Fibroblast of peridontal ligament (primary cell): ENCODE data around the gene SLC48A1.
A peak's percentile ranks its signal among the peaks of the same experiment; 100 is the strongest.
"Not testable (repeated sequence)": the region's sequence is repeated elsewhere in the genome, so short reads cannot be mapped to it uniquely, and the experiment has no call there.

Experiments used
- DNase-seq: peaks from one replicate; pipeline ENCODE4 v3.0.0-alpha.2; 2010; ENCODE audit errors: extremely low read depth

Gene SLC48A1

DNA sequence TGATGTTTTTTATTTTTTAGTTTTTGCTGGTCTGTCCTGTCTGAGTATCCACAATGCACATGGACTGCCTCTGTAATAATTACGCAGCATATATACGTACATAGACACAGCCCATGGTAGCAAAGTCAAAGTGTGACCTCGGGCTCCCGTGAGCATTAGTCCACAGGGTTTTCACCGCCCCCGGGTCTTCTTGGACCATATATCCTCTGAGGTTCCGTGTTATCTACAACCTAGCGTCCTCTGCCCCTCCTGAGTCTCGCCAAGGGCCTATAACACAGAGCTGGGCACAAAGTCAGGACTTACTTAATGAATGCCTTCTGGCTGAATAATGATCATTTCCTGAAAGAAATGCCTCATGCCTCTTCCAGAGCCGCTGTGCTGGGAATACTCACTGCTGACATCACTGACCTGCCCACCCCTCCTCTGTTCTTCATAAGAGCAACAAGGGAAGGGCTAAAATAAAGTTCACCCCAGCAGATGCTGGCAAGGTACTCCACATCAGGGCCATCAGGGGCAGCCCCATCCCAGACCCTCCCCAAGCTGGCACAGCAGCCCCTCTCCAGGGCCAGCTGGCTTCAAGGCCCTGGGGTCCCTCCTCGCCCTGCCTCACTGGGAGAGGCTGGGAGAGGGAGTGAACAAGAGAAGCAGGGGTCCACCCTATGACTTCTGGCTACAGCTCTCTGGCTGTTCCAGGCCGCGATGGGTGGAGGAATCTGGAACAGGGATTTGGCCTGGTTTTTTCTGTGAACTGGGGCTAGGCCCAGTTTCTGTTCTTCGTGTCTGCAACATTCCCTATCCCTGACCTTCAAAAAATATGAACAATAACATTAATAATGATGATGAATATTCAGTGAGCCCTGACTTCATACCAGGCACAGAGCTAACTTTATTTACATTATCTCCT, 38.8 kb downstream of the SLC48A1 start:
- peak; percentile 87 for DNase-seq

DNA sequence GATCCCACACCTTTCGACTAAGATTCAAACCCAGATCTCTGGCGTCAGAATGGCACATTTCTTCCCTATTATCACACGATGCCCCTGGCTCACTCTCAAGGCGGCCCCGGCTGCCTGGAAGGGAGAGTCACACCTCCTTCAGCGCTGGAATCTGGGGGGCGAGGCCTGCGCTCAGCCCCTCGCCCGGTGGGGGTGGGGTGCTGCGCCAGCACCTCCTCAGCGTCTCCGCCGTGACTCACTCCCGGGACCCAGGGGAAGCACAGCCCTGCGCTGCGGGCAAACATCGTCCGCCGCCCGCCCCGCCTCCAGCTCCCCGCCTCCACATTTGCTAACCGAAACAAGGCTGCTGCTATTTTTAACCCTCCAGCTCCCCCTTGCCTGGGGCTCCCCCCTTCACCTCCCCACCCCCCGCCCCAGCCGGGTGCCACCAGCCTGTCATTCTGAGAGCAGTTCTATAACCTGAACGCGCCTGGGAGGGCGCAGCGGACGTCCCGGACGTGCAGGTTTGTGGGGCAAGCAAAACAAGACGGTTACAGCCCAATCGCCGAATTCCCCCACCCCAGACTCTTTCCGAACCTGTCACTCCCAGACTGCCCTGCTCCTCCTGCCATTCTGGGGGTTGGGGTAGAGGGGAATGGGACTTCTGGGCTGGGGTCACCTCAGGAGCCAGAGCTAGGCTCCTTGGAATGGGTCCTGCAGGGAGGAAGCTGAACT, 39.9 kb downstream of the SLC48A1 start:
- DNase-seq, result peak; percentile 77

DNA sequence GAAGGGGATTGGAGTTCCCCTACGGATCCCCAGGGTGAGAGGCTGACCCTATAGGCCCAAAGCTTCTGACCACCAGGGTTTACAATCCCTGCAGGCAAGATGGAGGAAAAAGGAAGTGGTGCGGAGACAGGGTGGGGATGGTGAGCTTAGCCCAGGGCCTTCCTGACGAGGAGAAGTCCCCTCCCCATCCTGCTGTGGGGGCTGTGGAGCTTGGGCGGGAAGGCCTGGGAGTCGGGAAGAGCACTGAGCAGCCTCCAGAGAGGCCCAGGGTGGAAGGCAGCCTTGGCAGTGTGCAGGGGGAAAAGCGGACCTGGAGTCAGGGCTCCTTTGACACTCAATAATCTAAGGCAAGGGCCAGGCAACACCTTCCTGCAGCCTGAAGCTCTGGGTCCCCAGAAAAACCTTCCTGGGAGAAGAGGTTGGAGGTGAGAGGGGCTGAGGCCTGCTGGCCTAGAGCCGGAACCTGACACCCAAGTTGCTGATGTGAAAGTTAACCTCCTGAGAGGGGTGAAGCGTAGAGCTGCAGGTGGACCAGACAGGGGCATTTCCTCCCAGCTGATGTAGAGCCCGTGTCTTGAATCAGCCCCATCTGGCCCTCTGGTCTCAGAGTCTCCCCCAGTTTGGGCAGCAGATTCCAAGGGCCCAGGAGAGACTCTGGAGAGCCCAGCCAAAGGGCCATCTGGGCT, 40.6 kb downstream of the SLC48A1 start:
- no peak for DNase-seq

DNA sequence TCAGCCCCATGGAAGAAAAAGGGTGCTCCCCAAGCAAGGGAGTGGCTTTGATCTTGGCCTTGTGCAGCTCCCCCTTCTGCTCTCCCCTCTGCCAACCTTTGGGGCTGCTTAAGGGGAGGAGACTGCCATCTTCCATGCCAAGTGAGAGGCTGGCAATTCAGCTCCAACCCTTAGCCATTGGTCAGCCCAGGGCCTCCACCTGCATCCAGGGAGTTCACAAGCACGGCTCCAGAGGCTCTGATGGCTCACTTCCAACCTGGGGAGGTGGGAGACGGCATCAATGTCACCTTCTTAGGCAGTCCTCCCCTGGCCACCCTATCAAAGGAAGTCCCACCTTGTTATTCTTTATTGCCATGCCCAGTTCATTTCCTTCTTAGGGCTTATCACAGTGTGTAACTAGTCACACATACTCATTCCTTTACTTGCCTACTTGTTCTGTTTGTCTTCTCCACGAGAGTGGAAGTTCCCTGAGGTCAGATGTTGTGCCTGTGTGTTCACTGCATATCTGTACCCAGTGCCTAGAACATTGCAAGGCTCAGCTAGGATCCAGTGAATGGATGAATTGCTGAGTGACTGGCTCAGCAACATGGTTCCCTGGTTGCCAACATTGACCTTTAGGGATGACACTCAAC, 41.6 kb downstream of the SLC48A1 start:
- no peak for DNase-seq

DNA sequence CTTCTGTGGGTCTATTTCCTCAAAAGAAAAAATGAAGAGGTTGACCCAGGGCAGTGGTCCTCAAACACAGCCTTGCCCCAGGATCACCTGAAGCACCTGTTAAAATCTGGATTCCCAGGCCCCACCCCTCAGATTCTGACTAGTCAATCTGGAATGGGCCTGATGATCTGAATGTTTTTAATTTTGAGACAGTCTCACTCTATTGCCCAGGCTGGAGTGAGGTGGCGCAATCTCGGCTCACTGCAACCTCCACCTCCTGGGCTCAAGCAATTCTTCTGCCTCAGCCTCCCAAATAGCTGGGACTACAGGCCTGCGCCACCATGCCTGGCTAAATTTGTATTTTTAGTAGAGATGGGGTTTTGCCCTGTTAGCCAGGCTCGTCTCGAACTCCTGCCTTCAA, 42.4 kb downstream of the SLC48A1 start:
- not testable (repeated sequence) for DNase-seq

DNA sequence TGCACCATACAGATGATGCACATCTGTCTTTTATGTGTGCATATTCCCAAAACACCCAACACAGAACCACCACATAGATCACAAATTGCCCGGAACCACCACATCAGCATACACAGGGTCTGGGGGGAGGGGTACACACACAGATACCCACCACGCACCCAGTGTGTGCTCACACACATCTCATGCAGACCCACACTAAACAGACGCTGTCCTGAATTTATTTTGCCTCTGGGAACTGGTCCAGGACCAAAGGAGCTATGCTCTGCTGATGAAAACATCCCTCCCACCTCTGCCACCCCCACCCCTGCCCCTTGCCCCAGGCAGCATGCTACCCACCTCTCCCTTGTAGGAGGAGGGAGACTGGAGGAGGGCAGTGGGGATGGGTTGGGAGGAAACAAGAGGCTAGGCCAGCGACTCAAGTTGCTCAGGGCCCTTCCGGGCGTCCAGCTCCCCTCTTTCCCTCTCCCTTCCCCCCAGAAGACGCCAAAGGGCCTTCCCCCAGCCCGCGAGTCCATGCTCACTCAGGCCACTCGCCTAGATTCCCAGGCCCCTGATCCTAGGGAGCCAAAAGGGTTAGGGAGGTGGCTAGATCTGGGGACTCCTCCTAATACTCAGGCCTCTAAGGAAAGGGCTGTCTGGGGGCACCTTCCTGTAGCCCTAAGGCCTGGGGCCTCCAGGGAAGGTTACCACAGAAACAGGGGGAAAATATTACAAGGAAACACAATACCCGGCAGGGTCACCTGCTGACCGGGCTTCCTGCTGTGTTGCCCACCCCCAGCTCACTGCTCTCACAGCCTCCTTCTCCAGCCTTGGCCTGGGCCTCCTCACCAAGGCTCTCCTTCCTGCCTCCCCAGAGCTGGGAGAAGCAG, 43.6 kb downstream of the SLC48A1 start:
- DNase-seq, result no peak

DNA sequence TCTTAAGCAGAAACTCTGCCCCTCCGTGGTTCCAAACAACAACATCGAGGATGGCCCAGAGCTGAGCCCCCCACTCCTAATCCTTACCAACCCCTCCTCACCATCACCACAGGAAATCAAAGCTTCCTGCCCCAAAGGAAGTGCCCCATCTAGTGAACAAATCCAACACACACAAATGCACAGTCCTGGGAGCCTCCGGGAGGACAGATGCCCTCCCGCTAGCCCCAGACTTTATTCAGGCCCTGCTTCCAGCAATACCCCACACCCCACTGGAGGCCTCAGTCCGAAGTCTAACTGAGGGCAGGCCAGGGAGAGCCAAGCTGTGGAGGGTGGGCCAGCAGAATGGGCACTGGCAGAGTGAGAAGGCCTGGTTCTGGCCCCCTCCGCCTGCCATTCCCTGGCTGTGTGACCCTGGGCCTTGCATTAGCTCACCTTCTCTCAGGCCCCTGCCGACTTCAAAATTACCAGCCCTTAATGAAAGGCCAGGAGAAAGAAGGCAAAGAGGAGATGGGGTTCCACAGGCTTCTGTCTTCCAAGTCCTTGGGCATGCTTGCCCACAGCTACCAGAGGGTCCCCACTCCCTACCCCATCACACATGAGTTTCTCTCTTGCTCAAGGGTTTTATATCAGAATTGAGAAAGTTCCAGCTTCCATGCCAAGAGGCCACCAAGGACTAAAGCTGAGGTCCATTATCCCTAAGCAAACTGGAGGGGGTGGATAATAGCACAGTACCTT, 44.4 kb downstream of the SLC48A1 start:
- no peak for DNase-seq

DNA sequence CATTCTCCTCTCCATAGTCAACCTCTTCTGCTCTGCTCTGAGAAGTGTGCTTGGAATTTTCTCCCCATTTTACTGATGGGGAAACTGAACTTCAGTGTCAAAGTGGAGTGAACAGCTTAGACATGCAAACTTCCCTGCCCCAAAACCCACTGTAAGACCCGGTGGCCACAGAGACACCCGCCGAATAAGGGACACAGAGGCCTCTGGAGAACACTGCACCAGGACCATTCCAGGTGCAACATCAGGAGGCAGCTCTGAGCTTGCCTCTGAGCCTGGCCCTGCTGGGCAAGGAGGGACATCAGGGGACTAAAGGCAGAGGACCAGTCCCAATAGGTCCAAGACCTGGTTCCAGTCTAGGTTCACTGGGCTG, 45.0 kb downstream of the SLC48A1 start:
- no peak for DNase-seq

DNA sequence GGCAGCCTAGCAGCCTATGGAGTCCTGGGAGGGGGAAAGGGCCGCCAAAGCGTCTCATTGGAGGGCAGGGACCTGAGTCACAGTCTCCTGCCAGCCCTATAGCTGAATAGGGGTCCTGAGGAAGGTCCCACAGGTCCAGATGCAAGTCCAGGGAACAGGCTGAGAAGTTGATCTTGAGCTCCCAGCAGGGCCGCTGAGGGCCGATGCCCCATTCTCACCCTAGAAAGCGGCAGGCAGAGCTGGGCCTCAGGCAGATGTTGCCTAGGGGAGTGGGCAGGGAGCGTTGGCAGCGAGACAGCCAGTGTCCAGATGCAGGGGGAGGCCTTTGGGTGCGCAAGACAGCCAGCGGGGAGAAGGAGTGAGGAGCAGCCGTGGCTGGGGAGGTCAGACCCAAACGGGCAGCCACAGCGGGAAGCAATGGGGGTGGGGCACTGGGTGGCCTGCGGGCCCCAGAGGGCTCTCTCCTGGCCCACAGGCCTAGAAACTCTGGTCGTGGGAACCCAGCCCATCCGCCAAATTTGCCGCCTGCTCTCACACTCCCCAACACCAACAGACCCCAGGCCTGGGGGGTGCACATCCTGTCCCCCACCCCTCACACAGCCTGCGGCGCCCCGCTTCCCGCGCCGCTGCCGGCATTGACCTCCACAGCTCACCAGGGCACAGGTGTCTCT, 45.6 kb downstream of the SLC48A1 start:
- no peak for DNase-seq

DNA sequence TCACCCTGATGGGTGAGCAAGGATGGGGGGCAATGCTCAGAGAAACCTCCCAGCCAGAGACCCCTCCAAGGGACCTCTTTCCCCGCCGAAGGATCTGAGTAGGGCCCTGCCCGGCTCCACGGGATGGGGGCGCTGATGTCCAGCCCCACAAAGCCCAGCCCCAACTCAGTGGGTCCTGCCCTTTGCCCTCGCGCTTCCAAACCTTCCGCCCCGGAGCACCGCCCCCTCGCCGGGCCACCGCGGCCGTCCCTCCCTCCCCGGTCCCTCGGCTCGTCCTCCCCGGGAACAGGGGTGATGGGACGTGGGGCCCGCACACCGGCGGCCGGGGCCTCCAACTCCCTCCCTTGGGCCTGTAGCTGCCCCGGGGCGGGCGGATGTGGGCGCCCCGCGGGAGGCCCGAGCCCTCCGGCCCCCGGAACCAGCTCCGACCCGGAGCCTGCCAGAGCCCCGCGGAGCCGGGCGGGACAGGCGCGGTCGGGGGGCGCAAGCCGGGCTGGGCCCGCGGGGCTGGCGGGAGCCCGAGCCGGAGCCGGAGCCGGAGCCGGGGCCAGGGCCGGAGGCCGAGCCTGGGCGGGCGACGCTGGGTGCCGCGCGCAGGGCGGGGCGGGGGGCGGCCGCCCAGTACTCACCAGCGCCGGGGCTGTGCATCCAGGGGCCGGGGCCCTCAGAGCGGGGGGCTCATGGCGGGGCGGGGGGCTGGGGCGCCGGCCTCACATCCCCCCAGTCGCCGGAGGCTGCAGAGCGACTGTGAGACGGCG, 46.3 kb downstream of the SLC48A1 start:
- no peak for DNase-seq

DNA sequence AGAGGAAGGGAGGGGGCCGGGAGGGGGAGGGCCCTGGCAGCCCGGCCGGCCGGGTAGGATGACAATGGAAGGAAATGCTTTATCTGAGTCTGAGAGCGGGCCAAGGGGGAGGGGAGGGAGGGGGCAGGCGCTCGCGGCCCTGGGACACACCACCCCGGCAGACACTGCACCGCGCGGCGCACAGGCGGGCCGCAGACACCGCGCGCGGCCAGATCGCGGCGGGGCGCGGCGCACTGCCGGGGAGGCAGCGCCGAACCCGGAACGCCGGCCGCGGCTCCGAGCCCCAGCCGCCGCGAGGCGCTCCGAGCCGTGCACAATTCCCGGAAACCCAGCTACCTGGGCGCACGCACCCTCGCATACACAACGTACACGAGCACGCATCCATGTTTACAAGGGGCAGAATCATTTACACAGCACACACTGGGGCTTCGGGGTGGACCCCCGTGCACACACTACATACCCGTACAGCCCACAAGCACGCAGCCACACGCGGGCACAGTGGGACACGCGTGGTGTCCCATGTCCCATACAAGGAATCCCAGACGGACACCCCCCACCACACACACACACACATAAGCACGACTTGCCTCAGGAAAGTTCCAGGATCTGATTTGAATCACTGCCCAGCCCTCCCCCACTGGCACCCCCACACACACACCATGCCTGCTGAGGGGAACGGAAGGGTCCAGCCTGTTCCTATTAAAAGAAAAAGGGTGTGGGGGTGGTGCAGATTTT, 47.0 kb downstream of the SLC48A1 start, which contains the start of gene HDAC7:
Gene HDAC7 (minus strand): TSS at position 8 of the 735 bp plus-strand sequence. CDS start 118 bp downstream, outside the sequence.
- peak; percentile 72 for DNase-seq

DNA sequence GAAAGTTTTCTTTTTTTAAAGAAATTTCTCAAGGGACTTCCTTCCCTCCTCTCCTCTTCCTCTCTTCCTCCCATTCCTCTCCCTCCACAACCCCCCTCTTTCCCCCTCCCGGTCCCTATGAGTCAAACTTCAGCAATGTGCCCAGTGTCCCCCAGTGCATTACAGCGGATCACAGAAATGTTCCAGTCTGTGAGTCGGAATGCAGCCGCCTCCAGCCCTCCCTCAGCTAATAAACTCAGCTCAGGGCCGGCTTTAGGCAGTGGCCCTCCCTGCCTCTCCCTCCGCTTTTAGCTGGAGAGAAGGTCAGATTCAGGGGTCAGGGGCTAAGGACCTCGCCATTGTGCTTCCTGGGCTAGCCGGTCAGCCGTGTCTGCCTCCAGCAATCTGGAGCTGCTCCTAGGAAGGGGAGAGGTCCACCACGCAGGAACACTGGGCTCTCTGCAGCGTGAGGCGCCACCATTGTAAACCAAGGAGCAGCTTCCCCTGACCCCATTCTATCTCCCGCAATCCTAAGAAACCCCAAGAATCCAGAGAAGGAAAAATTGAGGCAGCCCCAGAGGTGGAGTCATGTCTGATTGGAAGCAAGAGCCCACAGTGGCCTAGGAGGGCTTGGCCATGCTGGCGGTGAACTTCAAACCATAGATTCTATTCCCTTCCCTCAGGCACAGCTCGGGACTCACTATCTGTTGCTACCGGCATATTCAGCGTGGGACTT, 47.8 kb downstream of the SLC48A1 start:
- DNase-seq, result peak; percentile 96

DNA sequence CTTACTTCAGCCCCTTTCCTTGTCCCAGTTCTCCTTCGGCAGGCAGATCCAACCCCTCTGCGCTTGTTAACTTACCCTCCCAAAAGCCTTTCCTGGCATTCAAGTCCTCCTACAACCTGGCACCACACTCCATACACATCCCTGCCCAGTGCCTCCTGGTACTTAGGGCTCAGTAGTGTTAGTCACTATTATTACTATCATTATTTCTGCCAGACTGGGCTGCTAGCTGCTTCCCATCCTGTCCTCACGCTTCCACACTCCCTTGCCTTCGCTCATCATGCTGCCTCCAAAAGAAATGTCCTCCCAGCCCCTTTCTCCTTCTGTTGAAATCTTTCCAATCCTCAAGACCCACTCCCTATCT, 48.3 kb downstream of the SLC48A1 start:
- no peak for DNase-seq

DNA sequence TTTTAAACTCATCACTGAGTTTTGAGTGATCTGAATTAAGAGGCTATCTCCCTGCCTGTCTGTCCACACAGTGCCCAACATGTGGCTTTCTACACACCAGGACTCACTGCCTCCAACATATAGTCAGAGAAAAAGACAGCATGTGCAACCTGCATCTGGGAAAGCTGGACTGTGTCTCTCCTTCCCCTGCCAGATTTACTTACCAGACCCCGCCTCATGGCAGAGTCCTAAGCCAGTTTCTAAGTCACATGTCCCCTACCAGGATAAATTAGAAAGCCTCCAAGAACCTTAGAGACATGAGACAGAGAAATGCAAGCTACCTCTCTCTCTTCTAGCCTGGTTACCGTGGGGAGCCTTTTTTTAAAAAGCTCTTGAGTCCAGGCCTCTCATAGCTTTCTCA, 49.4 kb downstream of the SLC48A1 start:
- no peak for DNase-seq

DNA sequence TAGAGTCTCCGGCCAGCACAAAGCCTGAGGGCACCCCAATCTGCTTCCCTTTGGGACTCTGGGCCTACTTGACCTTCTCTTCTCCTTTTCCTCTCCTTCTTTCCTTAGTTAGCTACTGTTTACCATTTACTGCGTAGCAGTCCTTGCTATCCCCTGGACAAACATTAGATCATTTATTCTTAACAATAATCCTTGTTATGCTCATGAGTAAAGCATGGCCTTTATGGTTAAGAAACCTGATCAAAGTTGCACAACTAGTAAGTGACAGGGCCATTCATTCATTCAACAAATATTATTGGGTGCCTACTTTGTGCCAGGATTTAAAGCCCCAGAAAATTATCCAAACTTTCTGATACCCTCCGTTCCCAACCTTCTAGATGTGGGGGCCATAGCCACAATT, 49.8 kb downstream of the SLC48A1 start:
- DNase-seq, result no peak

DNA sequence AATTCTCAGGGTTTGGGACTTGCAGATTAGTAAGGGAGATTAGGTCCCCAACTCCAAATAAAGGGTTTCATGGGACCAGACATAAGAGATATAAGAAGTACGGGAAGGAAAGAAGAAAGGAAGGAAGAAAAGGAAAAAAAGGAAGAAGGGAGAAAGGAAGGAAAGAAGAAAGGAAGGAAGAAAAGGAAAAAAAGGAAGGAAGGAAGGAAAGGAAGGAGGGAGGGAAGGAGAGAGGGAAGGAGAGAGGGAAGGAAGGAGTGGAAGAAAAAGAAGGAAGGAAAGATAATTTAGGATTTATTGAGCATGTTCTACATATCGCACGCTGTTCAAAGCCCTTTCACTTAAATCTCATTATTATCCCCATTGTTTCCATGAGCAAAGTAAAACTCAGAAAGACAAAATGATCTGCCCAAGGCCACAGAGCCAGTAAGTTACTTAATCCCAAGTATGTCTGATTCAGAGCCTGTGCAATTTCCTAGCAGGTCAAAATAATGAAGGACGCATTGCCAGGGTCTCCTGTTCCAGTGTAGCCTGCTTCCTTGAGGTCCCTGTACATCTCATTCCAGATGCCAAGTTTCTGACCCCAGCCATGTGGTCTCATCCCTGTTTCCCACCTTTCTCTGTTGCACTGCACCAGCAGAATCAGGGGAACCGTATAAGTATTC, 50.5 kb downstream of the SLC48A1 start:
- no peak for DNase-seq

DNA sequence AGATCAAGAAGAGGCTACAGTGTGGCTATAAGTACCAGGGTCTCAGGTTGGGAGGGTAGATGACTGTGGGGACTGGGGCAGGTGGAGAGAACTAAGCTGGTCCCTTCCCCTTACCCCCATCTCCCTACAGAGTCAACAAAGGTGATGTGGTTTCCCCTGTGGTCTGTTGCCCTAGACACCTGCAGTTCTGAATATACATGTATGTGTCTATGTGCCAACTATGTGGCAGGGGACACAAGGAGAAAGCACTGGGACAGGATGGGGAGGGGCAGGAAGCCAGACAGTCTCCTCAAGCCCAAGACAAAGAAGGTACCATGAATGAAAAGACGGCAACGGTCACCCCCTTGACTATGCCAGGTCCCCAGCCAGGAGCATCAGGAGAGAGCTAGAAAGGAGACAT, 51.2 kb downstream of the SLC48A1 start:
- no peak for DNase-seq
